HepG2 (cell line): ENCODE data around the gene COA1. TPM values are rescaled to one million over a fixed set of nuclear protein-coding genes. Genes with fewer than 3 reads are reported as not detected.

Source experiments
- ARID5B ChIP-seq: IDR thresholded peaks from 2 replicates; pipeline ENCODE4 v1.4.0; 2020; ENCODE audit warnings: mild to moderate bottlenecking, missing genetic modification reagents
- GABPB1 ChIP-seq: IDR thresholded peaks from 2 replicates; pipeline ENCODE4 v1.6.1; 2016; ENCODE audit warnings: mild to moderate bottlenecking, missing genetic modification reagents, moderate library complexity, missing compliant biosample characterization
- IRX3 ChIP-seq: sonication (generic); formaldehyde crosslinking; IDR thresholded peaks from 2 replicates; pipeline ENCODE4 v1.8.1; 2023; ENCODE audit warnings: mild to moderate bottlenecking, low read depth, missing genetic modification reagents, borderline replicate concordance
- MAFF ChIP-seq: IDR thresholded peaks from 2 replicates; pipeline ENCODE4 v1.6.1; 2011; ENCODE audit warnings: low read depth, low read length, improper control_type of control experiment
- MLXIP ChIP-seq: sonication (generic); formaldehyde crosslinking; IDR thresholded peaks from 2 replicates; pipeline ENCODE4 v1.9.0; 2021; ENCODE audit warnings: missing genetic modification reagents, borderline replicate concordance
- MNT ChIP-seq: fragments of 450-650 bp; IDR thresholded peaks from 2 replicates; pipeline ENCODE4 v1.6.1; 2016
- NFATC3 ChIP-seq: sonication (generic); formaldehyde crosslinking; IDR thresholded peaks from 2 replicates; pipeline ENCODE4 v1.5.1; 2020; ENCODE audit warnings: mild to moderate bottlenecking, missing genetic modification reagents
- POGK ChIP-seq: sonication (generic); formaldehyde crosslinking; conservative IDR thresholded peaks from 2 replicates; pipeline ENCODE4 v1.8.0; 2022; ENCODE audit warnings: mild to moderate bottlenecking, moderate library complexity, missing genetic modification reagents
- SMARCC2 ChIP-seq: fragments of 450-650 bp; IDR thresholded peaks from 2 replicates; pipeline ENCODE4 v1.6.1; 2017; ENCODE audit warnings: antibody characterized with exemption, mild to moderate bottlenecking
- XBP1 ChIP-seq: sonication (generic); formaldehyde crosslinking; IDR thresholded peaks from 2 replicates; pipeline ENCODE4 v1.5.0; 2020; ENCODE audit warnings: missing genetic modification reagents
- ZBTB1 ChIP-seq: sonication (generic); formaldehyde crosslinking; IDR thresholded peaks from 2 replicates; pipeline ENCODE4 v1.4.0; 2020; ENCODE audit warnings: missing genetic modification reagents, borderline replicate concordance
- ZBTB25 ChIP-seq: IDR thresholded peaks from 2 replicates; pipeline ENCODE4 v1.6.1; 2018; ENCODE audit warnings: missing genetic modification reagents
- ZC3H13 ChIP-seq: sonication (generic); formaldehyde crosslinking; IDR thresholded peaks from 2 replicates; pipeline ENCODE4 v1.8.1; 2023; ENCODE audit warnings: mild to moderate bottlenecking, missing genetic modification reagents, moderate library complexity
- ZFP90 ChIP-seq: sonication (generic); formaldehyde crosslinking; IDR thresholded peaks from 2 replicates; pipeline ENCODE4 v1.8.0; 2022; ENCODE audit warnings: missing genetic modification reagents, mild to moderate bottlenecking, inconsistent platforms, borderline replicate concordance
- ZNF446 ChIP-seq: sonication (generic); formaldehyde crosslinking; IDR thresholded peaks from 2 replicates; pipeline ENCODE4 v1.5.0; 2020; ENCODE audit warnings: mild to moderate bottlenecking, missing genetic modification reagents
- ZNF543 ChIP-seq: sonication (generic); formaldehyde crosslinking; IDR thresholded peaks from 2 replicates; pipeline ENCODE4 v1.4.0; 2020; ENCODE audit warnings: mild to moderate bottlenecking, missing genetic modification reagents
- ZSCAN22 ChIP-seq: sonication (generic); formaldehyde crosslinking; IDR thresholded peaks from 2 replicates; pipeline ENCODE4 v1.4.0; 2020; ENCODE audit warnings: mild to moderate bottlenecking, missing genetic modification reagents
- polyA plus RNA-seq, 8 experiments: library from polyadenylated mRNA; depleted of rRNA in 3 of 8; stranded (reverse) in 7 of 8; unstranded in 1 of 8; fragments of >200 nt; fragmentation: Illumina TruSeq in 4 of 8; extraction: Trizol in 4 of 8; gene quantifications; 2 replicates each; pipeline versions ENCODE4 v1.2.1 to v1.2.3, GENCODE V29; 2011 to 2016; ENCODE audit warnings: low read depth in 4 of 8, missing spikeins in 1 of 8, mixed read lengths in 1 of 8; ENCODE audit not compliant: insufficient read depth in 1 of 8
- total RNA-seq, 5 experiments: library from RNA; depleted of rRNA; stranded (reverse); fragments of >200 nt; fragmentation: Illumina TruSeq; extraction: Trizol; gene quantifications; 2 replicates each; pipeline ENCODE4 v1.2.3, GENCODE V29; 2016; ENCODE audit warnings: low read depth in 1 of 5

Gene COA1
- total and polyA plus RNA-seq, 2 of the 13 experiments (the other 11 are each of a cell fraction or from before 2014, with no cell fraction given) = 33.2 to 65.7 TPM

GRCh38 chr7:43729214-43729923, at the start of gene COA1 (continued):
- TF ChIP-seq ARID5B (CRISPR knock-in tag) (peak; percentile 54; the same call in 1 of the 2 replicates), IRX3 (CRISPR knock-in tag) (no peak), POGK (no peak; the same call in 1 of the 2 replicates), XBP1 (CRISPR knock-in tag) (0 out of 2 replicates have a peak, but pooled peaks have one; percentile 56), MAFF (no peak), ZBTB1 (peak; percentile 60; the same call in 1 of the 2 replicates), ZNF543 (CRISPR knock-in tag) (peak; percentile 84; the same call in 1 of the 2 replicates), GABPB1 (peak; percentile 99), ZSCAN22 (no peak), NFATC3 (peak; percentile 33; the same call in 1 of the 2 replicates), ZBTB25 (CRISPR knock-in tag) (peak; percentile 59; the same call in 1 of the 2 replicates), MNT (no peak), MLXIP (CRISPR knock-in tag) (no peak), ZC3H13 (CRISPR knock-in tag) (peak; percentile 76), SMARCC2 (no peak), ZNF446 (no peak), ZFP90 (CRISPR knock-in tag) (peak; percentile 93)
